DLD1 (cell line): ENCODE data around the gene DIP2B.

Source experiments
- in situ Hi-C: cut with HindIII; loops from 2 replicates; pipeline ENCODE4 v1.10.0; 2017; ENCODE audit warnings: low sequenced_read_pairs

Gene DIP2B

DNA sequence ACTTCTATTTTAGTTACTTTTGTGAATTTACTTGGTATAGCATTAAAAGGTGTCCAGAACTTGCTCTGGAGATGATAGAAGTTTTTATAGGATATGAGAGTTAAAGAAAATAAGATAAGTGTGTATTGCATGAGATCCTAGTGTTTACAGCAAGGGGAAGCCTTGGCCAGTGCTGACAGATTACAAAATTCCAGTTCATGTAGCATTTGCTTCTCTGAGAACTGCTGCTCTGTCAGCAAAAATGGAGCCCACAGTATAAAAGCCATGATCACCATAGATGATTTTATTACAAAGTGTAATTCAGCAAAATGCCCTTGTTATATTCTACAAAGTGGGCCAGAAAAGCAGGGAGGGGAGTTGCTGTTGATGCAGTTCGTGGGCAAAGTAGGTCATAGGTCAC is 219.1 kb downstream of the DIP2B start:
- in situ Hi-C loops = no loop called here

DNA sequence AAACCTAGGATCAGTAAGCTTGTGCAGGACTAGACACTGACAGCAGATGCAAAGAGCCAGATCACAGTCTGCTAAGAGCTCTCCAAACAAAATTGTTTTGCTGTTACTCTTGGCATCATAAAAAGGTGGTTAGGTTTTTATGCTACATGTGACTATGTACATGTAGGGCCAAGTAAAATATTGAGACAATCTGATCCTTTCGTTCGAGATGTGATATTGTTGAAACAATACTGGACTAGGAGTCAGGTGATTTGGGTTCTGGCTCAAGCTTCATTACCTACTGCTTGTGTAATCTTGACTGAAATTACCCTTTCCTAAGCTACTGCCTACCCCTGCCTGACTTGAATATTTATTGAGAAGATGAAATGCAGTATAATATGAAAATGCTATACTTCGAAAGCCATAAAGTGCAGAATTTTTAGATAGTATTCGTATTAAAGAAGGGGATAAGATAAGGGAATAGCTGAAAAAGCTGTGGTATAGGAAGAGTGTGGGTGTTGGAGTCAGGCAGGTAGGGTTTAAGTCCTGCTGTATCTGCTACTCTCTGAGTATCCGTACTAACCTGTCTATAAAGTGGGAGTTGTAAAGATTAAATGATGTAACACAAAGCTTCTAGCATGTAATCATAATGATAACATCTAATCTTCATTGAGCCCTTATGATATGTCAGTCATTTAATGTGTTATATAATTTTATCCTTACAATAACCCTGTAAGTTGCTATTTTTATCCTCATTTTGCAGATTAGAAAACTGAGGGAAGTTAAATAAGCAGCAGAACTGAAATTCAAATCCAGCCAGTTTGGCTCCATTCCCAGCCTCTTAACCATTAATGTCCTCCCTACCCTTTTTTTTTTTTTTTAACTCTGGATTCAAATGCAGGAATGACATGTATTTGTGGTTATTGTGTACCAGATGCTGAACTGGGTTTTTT is 220.5 kb downstream of the DIP2B start:
- in situ Hi-C loops = no loop called here

DNA sequence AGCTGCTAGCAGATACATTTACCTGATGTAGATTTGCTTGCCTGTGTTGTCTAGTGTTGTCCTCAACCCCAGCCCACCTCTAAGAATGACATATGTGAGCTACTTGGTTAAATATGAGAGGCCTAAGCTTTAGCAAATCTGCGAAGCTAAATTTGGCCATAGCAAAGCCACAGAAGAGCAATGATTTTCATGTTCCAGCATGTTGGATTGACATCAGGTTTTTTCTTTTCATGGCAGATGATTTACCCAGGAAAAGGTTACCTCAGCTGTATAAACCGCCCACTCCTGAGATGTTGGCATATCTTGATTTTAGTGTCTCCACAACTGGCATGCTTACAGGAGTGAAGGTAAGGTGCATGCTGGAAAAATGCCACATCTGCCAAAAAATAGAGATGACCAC is 222.7 kb downstream of the DIP2B start:
- in situ Hi-C loops = no loop called here

DNA sequence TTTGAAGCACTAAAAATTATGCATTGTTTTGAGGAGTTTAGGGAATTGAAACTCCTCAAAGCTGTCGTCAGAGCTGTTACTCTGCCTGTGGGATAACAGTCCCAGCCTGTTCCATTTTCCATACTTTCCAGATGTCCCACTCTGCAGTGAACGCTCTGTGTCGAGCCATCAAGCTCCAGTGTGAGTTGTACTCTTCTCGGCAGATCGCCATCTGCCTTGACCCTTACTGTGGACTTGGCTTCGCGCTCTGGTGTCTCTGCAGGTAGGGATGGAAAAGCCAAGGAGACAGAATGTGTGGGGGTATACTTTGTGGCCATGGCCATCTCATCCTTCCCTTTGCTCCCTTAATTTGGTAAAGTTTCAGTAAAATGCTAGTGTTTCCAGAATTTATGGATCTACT is 223.6 kb downstream of the DIP2B start:
- in situ Hi-C loops = no loop called here

DNA sequence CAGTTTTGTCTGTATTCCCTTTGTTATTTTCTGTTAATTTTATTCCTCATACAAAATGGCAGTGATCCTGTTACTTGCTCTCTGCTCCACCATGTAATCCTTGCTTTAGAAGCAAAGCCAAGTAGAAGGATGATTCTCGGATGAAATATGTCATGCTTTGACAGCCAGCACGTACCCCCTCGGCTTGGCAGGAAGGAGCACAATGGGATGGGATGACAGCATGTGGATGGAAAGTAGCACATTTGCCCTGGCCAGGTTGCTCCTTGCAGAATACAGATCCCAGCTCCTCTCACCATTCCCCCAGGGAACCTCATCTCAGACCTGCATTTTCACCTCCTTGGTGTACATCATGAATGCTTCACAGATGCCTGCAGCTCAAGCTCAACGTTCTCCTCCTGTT is 224.1 kb downstream of the DIP2B start:
- in situ Hi-C loops = no loop called here

DNA sequence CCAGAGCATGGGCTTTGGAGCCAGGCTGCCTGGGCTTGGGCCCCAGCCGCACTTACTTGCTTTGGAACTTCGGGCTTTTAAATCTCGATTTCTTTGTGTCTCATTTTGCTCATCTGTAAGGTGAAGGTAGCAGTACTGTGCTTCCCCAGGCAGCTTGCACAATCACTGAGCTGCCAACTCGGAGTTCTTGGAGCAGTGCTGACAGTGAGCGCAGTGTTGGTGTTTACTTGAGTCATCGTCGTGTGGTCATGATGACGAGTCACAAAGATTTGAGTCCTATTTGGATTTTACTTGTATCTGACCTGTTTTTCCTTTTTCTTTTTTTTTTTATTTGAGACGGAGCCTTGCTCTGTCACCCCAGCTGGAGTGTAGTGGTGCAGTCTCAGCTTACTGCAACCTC is 227.8 kb downstream of the DIP2B start:
- in situ Hi-C loops = no loop called here

DNA sequence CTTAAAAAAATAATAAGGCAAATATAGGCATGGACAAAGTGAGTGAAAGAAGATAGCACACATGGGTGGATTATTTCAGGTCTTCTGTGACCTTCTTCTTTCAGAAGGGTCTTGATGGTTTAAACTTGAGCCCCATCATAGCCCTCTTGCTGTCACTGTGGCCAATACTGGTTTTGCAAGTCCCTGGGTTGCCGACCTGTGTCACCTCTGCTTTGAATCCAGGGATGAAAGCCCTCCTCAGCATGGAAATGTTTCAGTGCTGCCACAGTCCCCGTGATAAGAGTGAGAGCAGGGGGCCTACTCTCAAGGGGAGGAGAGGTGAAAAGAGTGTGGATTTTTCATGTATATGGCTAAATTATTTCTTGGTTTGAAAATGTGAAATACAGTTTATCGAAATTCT is 228.9 kb downstream of the DIP2B start:
- in situ Hi-C loops = no loop called here

DNA sequence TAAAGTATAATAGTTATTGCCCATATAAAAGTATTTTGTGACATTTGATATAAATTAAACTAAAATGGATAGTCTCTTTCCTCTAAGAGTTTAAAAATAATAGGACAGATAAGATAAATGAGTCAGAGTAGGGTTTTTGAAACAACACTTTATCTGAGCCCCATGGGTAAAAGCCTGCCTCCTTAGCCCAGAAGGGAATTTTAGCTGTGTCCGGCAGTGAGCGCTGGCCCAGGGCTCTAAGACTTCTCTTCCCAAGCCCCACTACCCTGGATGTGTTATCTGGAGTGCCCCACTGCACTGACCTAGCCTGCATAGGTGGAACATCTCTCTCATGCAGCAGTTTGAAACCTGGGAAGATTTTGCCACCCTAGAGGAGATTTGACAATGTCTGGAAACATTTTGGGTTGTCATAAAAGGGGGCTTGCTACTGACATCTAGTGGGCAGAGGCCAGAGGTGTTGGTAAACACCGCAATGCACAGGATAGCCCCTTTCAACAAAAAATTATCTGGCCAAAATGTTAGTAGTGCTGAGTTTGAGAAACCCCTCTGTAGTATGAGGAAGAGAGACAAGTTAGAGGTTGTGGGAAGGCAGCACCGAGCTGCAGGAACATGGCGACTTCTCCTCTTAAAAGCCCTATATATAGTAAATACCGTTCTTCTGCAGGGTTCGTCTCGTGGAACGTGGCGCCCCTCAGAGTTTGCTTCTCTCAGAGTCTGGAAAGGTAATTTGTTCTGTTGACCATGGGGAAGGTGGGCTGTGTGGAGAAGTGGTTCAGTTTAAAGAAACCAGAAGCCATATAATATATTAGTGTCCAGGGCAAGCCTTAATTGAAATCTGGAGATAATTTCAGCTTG is 229.9 kb downstream of the DIP2B start:
- in situ Hi-C loops = no loop called here

DNA sequence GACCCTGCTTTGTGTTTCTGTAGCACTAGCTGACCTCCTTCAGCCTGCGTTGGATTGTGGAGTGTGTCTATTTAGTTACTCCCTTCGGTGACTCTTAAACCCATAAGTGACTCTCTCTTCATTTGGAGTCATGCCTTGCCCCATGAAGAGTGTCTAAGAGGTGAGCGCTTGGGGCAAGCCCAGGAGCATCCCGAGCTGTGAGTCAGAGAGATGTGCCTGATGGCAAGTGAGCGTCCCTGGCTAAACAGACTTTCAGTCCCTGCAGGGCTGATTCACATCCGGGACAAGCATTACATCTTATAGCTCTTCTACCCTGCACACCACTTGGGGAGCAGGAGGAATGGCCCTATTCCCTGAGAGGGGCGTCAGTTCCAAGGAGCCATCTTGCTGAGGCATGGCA is 234.8 kb downstream of the DIP2B start:
- in situ Hi-C loops = no loop called here

DNA sequence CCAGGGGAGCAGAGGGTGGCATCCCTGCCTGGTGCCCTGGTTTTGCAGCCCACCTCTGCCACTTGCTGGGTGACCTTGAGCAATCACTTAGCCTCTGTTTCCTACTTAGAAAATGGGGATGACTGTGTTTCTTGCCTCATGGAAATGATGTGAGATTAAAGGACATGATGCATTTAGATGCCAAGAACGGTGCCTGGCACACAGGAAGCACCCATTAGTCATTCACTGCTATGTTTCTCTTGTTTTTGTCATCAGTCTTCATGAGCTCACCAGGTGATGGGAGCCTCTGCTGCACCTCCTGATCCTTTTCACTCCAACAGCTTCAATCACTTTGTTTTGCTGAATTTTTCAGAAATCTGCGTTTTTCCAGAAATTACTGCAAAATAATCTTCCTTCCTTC is 235.5 kb downstream of the DIP2B start:
- in situ Hi-C loops = no loop called here

DNA sequence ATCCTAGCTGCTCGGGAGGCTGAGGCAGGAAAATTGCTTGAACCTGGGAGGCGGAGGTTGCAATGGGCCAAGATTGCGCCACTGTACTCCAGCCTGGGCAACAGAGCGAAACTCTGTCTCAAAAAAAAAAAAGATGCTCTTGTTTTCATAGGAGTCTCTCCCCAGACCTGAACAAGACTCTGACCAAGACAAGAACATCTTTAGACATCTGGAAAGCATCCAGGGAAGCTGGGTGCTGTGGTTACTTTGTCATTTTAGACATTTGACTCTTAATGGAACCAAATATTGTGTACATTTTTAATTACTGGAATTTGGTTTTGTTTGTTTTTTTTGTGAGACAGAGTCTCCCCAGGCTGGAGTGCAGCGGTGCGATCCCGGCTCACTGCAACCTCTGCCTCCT is 238.0 kb downstream of the DIP2B start:
- in situ Hi-C loops = no loop called here

DNA sequence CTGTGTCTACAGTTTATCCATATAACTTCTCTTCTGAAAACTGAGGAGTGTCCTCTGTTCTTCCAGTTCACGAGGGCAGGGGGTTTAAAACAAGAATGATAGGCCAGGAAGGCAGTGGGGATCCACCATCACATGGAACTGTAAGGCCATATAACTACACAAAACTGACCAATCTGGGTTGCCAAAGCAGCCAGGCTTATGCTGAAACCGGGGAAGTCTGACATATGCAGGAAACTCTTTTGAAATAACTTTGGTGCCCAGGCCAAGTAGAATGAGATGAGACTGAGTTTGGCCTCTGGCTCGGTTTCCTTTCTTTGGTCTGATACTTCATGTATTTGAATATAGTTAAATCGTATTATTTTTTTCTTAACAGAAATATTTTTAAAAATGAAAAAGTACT is 241.1 kb downstream of the DIP2B start:
- in situ Hi-C loops = no loop called here

DNA sequence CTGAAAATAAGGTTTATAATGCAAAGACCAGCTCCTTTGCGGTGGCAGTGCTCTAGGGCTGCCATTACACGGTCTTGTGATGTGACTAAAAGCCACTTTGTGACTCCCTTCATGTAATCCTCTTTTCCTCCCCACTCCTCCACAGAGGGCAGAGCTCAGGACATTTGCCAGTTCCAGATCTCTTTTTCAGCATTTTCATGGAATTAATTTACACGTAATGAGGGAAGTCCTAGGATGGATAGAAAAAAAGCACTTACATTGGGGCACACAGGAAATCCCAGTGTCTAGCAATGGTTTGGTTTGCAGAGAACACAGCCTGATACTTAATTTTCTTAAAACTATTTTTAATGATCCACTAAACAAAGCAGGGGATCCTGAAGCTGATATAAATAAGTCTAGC is 241.6 kb downstream of the DIP2B start:
- in situ Hi-C loops = no loop called here

DNA sequence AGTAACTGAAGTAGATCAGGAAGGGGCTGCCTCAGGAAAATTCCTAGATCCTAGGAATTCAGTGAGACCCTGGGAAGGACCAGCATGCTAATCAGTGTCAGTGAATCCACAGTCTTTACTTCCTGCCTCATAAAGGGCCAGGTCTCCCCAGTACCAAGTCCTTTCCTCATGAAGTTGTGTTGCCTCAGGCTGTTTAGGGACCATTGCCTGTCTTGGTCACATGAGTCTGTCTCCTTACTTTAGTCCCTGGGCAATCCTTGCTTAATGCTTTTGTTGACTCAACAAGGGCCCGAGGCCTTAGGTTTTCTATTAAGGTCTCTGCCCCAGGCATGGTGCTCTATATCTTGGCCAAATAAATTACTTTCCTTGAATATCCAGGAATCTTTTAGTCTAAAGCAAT is 243.0 kb downstream of the DIP2B start:
- in situ Hi-C loops = no loop called here

DNA sequence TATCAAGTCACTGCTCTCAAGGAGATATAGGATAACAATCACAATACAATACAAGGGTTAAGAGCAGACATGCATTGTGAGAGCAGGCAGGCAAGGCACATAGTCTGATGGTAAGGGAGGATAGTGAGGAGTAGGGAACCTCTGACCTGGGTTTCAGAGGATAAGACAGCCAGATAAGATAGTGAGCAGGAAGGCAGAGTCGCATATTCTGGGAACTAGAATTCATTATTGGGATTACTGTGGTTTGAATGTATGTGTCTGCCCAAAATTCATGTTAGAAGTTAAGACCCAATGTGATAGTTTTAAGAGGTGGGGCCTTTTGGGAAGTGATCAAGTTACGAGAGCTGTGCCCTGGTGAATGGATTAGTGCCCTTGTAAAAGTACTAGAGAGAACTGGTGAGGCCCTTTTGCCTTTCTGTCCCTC is 244.7 kb downstream of the DIP2B start:
- in situ Hi-C loops = no loop called here

DNA sequence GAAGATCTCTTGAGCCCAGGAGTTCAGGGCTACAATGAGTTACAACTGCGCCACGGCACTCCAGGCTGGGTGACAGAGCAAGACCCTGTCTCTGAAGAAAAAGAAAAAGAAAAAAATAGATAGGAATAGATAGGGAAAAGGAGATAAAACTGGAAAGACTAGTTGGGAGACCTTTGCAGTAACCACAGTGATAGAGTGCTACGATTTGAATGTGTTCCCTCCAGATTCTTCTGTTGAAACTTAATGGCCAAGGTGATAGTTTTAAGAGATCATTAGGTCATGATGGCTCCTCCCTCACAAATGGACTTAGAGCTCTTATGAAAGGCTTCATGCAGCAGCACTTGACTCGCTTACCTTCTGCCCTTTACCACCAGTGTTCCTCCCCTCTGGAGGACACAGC is 245.6 kb downstream of the DIP2B start:
- in situ Hi-C loops = no loop called here

DNA sequence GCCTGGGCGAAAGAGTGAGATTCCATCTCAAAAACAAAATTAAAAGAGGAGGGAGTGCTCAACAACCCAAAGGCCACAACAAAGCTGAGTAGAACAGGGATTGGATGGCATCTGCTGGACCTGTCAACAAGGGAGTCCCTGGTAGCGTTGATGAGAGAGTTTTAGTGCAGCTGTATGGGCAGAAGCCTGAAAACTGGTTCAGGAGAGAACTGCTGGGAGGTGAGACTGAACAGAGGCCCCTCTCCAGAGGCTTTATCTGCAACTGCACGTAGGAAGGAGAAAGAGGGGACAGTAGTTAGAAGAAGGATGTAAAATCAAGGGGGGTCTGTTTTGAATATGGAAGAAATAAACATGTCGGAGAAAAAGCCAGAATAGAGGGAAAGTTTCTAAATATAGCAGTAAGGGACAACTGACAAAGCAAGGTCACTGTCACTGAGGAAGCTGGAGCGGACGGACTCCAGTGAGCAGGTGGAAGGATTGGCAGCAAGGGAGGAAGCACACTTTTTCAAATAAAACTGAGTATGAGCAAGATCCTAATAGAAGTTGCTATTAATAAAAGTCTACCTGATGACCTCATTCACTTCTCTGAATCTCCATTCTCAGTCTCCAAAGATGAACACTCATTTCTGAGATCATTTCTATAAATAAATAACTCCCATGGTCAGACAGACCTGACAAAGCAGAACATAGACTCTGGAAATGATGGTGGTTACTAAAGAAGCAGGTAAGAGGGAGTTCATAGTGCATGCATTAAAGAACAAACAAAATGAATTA is 247.3 kb downstream of the DIP2B start:
- in situ Hi-C loops = no loop called here

DNA sequence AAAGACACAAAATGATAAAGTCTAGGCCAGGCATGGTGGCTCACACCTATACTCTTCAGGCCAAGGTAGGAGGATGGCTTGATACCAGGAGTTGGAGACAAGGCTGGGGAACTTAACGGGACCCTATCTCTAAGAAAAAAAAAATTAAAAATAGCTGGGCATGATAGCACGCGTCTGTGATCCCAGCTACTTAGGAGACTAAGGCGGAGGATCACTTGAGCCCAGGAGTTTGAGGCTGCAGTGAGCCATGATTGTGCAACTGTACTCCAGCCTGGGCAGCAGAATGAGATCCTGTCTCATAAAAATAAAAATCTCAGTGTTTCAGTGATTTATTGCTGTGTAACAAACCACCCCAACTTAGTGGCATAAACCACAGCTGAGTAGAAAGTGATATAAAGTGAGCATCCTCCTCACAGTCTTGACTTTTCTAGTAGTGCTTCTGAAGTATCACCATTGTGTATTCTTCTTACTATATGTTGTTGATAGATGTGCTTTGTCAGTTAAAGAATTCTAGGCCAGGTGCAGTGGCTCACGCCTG is 248.5 kb downstream of the DIP2B start:
- in situ Hi-C loops = no loop called here

DNA sequence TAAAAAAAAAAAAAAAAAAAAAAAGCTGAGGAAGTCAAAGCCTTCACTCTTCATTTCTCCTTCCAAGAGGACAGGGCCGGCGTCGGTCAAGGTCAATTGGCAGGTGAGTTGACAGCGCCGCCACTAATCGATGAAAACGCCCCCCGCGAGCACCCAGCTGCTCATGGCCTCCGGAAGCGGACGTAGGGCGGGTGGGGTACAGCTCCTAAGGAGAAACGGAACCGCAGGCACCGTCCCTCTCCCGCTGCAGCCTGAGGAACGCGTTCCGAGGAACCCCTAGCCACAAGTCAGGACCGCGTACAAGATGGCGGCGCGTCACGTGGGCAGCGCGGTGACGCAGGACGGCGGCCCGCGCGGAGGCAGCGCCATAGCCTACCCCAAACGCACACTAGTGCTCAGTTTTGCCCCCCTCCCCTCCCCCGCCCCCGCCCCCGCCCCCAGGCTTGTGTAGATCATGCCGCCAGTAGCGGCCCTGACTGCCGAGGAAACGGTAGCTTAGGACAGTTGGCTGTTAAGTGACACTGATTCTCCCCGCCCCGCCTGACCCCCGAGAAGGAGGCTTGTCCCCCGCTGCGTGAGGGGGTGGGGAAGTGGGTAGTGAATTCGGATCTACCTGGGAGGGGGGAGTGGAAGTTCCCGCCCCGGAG is 259.0 kb downstream of the DIP2B start, which contains the start of gene ATF1:
ATF1 (plus strand) TSS at position 463 of the 647 bp plus-strand sequence. CDS start 16,045 bp downstream, outside the sequence.
- in situ Hi-C loops = no loop called here
